GM21723 (cell line): ENCODE results near the gene CCDC144A.
"Not testable (repeated sequence)": the region's sequence is repeated elsewhere in the genome, so short reads cannot be mapped to it uniquely, and the experiment has no call there.

Experiments
- ATAC-seq: cut with Tn5 transposase; IDR thresholded peaks from one replicate; pipeline ENCODE4 v1.9.1; 2021; ENCODE audit warnings: mild to moderate bottlenecking, moderate library complexity; ENCODE audit not compliant: unreplicated experiment

The CCDC144A gene

GRCh38 chr17:16689731-16690281 lies at the start of gene CCDC144A:
Gene CCDC144A, plus strand, starts transcription at chr17:16690241. Its CDS starts 160 bp downstream, at chr17:16690401.
- peak; percentile 60 for ATAC-seq

DNA sequence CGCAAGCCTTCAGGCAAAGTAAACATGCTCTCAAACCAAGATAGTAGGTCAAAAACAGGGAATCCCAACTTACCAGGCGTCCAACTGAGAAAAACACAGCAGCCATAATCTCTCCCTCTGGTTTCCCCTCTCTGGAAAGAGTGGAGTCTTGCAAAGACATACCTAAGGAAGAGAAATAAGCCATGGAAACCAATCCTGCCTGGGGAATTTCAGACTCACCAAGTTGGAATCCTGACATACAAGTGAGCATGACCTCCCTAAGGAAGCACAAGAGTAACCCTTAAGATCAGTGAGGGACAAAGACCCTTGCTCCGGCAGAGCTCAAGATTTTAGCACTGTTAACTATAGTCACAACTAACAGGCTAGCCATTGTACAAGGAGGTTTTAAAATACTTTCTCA lies 40.5 kb upstream of the CCDC144A start:
- no peak for ATAC-seq

- ATAC-seq = no peak
Measured at GRCh38 chr17:16652252-16652651, 37.8 kb upstream of the CCDC144A start.

- no peak for ATAC-seq
Measured at GRCh38 chr17:16652847-16653366, 37.1 kb upstream of the CCDC144A start.

DNA sequence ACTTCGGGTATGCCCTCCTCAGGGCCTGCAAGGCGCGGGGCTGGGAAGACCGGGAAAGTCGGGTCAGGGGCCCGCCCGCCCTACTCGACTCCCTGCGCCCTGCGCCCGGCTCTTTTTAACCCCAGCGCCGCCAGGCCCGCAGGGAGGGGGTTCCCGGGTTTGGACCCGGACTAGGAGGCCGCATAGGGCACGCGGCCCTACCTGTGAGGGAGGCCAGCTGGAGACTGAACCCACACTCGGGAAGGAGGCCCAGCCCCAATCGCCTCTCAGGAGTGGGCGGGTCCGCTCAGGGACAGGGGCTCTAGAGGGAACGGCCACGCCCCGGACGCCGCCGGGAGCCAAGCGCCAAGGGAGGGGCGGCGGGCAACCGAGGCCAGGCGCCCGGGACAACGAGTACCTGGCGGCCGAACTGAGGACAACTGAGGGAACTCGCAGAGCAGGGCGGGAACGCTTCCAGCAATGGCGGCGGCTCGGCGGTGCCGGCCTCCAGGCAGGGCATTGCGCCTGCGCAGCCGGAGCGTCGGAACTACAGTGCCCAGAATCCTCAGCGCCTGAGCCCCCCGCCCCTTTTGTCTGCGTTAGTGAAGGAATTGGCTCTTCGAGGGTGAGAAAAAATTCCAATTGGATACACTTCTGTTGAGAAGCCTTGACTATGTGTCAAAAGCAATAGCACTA lies 36.5 kb upstream of the CCDC144A start, which contains the start of gene ZNF624:
Gene ZNF624 (minus strand): TSS at position 484 of the 675 bp plus-strand sequence.
- peak; percentile 88 for ATAC-seq

- no peak for ATAC-seq
Measured at GRCh38 chr17:16661217-16661616, 28.8 kb upstream of the CCDC144A start.

DNA sequence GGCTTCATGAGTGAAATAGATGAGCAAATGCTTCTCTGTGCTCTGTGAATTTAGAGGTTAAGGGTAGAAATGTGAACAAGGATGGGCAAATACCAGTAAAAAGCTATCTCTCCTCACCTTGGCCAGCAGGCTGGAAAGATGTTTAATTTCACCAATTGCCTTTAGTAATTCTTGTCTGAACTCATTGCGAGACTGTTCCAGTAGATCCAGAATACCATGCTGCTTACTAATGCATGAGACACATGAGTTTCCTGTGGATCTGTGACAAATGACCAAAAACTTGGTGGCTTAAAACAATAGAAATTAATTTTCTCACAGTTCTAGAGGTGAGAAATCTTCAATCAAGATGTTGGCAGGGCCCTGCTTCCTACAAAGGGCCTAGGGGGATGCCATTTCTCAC lies 27.1 kb upstream of the CCDC144A start:
- ATAC-seq = no peak

- ATAC-seq = not testable (repeated sequence)
Measured at GRCh38 chr17:16666553-16666906, 23.5 kb upstream of the CCDC144A start.

- not testable (repeated sequence) for ATAC-seq
Measured at GRCh38 chr17:16666907-16667636, 23.0 kb upstream of the CCDC144A start.

GRCh38 chr17:16676676-16677268 lies 13.3 kb upstream of the CCDC144A start:
- no peak for ATAC-seq

- ATAC-seq = not testable (repeated sequence)
Measured at GRCh38 chr17:16683290-16684138, 6.5 kb upstream of the CCDC144A start.

DNA sequence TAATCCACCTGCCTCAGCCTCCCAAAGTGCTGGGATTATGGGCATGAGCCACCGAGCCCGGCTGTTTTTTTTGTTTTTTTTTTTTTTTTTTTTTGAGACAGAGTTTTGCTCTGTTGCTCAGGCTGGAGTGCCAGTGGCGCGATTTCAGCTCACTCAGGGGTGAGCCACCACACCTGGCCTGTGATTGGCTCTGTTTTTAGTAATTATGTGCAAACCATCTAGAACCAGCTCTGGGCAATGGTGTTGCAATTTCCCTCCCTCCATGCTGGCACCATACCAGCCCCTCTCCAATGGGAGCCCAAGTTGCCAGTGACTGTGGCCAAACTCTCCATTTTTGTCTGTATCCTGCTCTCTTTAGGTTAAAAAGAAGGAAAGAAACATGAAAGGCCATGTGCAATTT lies 4.0 kb upstream of the CCDC144A start:
- not testable (repeated sequence) for ATAC-seq

- not testable (repeated sequence) for ATAC-seq
Measured at GRCh38 chr17:16687151-16687550, 2.9 kb upstream of the CCDC144A start.

- peak; percentile 16 for ATAC-seq
Measured at GRCh38 chr17:16690447-16690846, 406 bp downstream of the CCDC144A start.

- not testable (repeated sequence) for ATAC-seq
Measured at GRCh38 chr17:16697603-16698002, 7.6 kb downstream of the CCDC144A start.

DNA sequence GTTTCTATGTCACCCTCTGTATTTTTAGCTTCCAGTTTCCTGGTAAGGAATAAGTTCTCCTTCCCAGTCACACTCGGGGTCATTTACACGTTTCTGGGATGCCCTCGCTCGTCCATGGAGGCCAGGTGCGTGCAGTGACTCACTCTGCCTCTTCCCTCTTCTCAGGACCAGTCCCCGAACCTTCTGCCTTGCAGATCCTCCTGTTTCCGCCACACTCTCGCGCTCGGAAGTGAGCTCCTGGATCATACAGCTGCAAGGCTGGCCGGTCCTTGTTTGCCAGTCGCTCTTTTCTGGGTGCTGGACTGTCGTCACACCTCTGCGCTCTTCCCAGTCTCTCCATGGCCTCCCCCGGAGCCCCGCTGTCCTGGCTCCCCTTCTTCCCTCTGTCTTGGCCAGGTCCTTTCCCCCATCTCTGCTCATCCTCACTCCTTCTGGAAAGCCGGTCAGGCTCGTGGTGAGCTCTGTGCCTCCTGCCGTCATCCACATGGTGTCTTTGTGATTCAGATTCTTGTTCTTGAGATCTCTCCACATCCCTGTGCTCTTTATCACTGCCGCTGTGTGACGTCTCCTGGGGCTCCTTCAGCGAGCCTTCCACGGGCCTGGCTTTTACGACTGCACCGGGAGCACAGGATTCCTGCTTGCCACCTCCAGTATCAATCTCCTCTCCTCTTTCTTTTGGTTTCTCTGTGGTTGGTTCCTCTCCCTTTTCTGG lies 55.6 kb downstream of the CCDC144A start:
- ATAC-seq = not testable (repeated sequence)

DNA sequence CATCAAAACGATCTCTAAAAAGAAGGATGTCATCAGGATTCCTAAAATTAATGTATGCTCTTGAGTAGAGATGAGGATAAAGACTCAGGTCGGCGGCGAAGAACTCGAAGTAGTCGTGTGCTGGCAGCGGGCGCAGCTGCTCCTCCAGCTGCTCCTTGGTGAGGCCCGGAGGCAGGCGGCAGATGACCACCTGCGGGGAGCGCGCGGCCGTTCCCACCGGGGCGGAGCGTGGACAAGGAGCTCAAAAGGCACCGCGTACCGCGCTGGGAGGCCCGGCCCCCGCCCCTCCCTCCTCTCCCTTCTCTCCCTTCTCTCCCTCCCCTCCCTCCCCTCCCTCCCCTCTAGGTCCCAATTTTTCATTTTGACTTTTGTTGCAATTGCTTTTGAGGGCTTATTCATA lies 56.5 kb downstream of the CCDC144A start:
- ATAC-seq = not testable (repeated sequence)

DNA sequence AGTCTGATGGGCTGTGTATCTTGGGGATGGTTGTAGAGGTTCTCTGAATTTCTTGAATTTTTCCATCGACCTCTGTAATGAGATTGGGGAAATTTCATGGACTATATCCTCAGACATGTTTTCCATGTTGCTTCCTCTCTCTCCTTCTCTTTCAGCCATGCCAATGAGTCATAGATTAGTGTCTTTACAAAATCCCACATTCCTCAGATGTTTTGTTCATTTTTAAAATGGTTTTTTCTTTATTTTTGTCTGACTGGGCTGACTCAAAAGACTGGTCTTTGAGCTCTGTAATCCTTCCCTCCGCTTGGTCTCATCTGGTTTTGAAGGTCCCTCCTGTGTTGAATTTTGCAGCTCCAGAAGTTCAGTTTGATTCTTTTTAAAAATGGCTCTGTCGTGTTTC lies 60.5 kb downstream of the CCDC144A start:
- not testable (repeated sequence) for ATAC-seq

GRCh38 chr17:16751224-16751923 lies 61.3 kb downstream of the CCDC144A start:
- ATAC-seq = not testable (repeated sequence)
